ENCODE data around the gene SUN3.
"Not testable (repeated sequence)": the region's sequence is repeated elsewhere in the genome, so short reads cannot be mapped to it uniquely, and the experiment has no call there.

Gene SUN3

GRCh38 chr7:48011323-48011722 is 17.6 kb downstream of the SUN3 start:
- no peaks in the 10 kb centered on the region for H3K27me3 ChIP-seq
- no peak overlapping the region for H3K27ac ChIP-seq
- H3K4me3 ChIP-seq (ENCODE audit: low read depth in 1 of 2, low read length in 1 of 2), result no peak overlapping the region
- no peak for TF ChIP-seq CTCF (IDR thresholded peaks at IDR 0.05)
- H3K4me1 ChIP-seq (ENCODE audit: control insufficient read depth in 1 of 2, insufficient read depth in 1 of 2, low read depth in 1 of 2, low read length in 1 of 2), result no peaks in the 10 kb centered on the region
- H3K36me3 ChIP-seq, result no peaks in the 10 kb centered on the region
- no peaks in the 10 kb centered on the region for H3K9me3 ChIP-seq

GRCh38 chr7:48009954-48010353 is 19.0 kb downstream of the SUN3 start:
- Histone ChIP-seq H3K36me3 (no peaks in the 10 kb centered on the region), H3K27me3 (no peaks in the 10 kb centered on the region), H3K27ac (no peak overlapping the region), H3K4me3 (ENCODE audit: low read depth in 1 of 2, low read length in 1 of 2) (no peak overlapping the region), H3K9me3 (no peaks in the 10 kb centered on the region), H3K4me1 (ENCODE audit: control insufficient read depth in 1 of 2, insufficient read depth in 1 of 2, low read depth in 1 of 2, low read length in 1 of 2) (no peaks in the 10 kb centered on the region)
- TF ChIP-seq CTCF (IDR thresholded peaks at IDR 0.05), result no peak

GRCh38 chr7:48009257-48009656 is 19.6 kb downstream of the SUN3 start:
- TF ChIP-seq CTCF (IDR thresholded peaks at IDR 0.05), result no peak
- no peak overlapping the region for H3K27ac ChIP-seq
- H3K4me3 ChIP-seq (ENCODE audit: low read depth in 1 of 2, low read length in 1 of 2), result no peak overlapping the region
- H3K9me3 ChIP-seq, result no peaks in the 10 kb centered on the region
- no peaks in the 10 kb centered on the region for H3K4me1 ChIP-seq (ENCODE audit: control insufficient read depth in 1 of 2, insufficient read depth in 1 of 2, low read depth in 1 of 2, low read length in 1 of 2)
- H3K27me3 ChIP-seq, result no peaks in the 10 kb centered on the region
- H3K36me3 ChIP-seq, result no peaks in the 10 kb centered on the region

- Histone ChIP-seq H3K4me3 (ENCODE audit: low read depth in 1 of 2, low read length in 1 of 2) (no peak overlapping the region), H3K27me3 (no peaks in the 10 kb centered on the region)
- TF ChIP-seq CTCF (IDR thresholded peaks at IDR 0.05), result no peak
These were observed 22.0 kb downstream of the SUN3 start for GRCh38 chr7:48006866-48007265.

GRCh38 chr7:48004638-48005037 is 24.3 kb downstream of the SUN3 start:
- Histone ChIP-seq H3K9me3 (no peaks in the 10 kb centered on the region), H3K27me3 (no peaks in the 10 kb centered on the region), H3K4me3 (ENCODE audit: low read depth in 1 of 2, low read length in 1 of 2) (no peak overlapping the region), H3K36me3 (no peaks in the 10 kb centered on the region), H3K27ac (no peak overlapping the region), H3K4me1 (ENCODE audit: control insufficient read depth in 1 of 2, insufficient read depth in 1 of 2, low read depth in 1 of 2, low read length in 1 of 2) (no peaks in the 10 kb centered on the region)
- TF ChIP-seq CTCF (IDR thresholded peaks at IDR 0.05), result no peak

More at GRCh38 chr7:48006866-48007265, 22.0 kb downstream of the SUN3 start:
- Histone ChIP-seq H3K36me3 (no peaks in the 10 kb centered on the region), H3K27ac (no peak overlapping the region), H3K4me1 (ENCODE audit: control insufficient read depth in 1 of 2, insufficient read depth in 1 of 2, low read depth in 1 of 2, low read length in 1 of 2) (no peaks in the 10 kb centered on the region), H3K9me3 (no peaks in the 10 kb centered on the region)

- H3K4me3 ChIP-seq (ENCODE audit: low read depth in 1 of 2, low read length in 1 of 2), result no peak overlapping the region
- no peak overlapping the region for H3K27ac ChIP-seq
- TF ChIP-seq CTCF (IDR thresholded peaks at IDR 0.05), result no peak
- no peaks in the 10 kb centered on the region for H3K27me3 ChIP-seq
- H3K9me3 ChIP-seq, result no peaks in the 10 kb centered on the region
- H3K36me3 ChIP-seq, result no peaks in the 10 kb centered on the region
- H3K4me1 ChIP-seq (ENCODE audit: control insufficient read depth in 1 of 2, insufficient read depth in 1 of 2, low read depth in 1 of 2, low read length in 1 of 2), result no peaks in the 10 kb centered on the region
These were observed 24.9 kb downstream of the SUN3 start for GRCh38 chr7:48004032-48004431.

GRCh38 chr7:48000164-48000563 is 28.7 kb downstream of the SUN3 start:
- H3K27me3 ChIP-seq; H3K27ac ChIP-seq; H3K4me3 ChIP-seq (ENCODE audit: low read depth in 1 of 2, low read length in 1 of 2); H3K4me1 ChIP-seq (ENCODE audit: control insufficient read depth in 1 of 2, insufficient read depth in 1 of 2, low read depth in 1 of 2, low read length in 1 of 2); H3K9me3 ChIP-seq; H3K36me3 ChIP-seq: not testable (repeated sequence)

Measured in neutrophil (primary cell).